HG02973 (cell line): ENCODE data around the gene LYPD1.
"Not testable (repeated sequence)": the region's sequence is repeated elsewhere in the genome, so short reads cannot be mapped to it uniquely, and the experiment has no call there.

ENCODE experiments used
- ATAC-seq: cut with Tn5 transposase; IDR thresholded peaks from one replicate; pipeline ENCODE4 v1.9.1; 2021; ENCODE audit warnings: moderate library complexity; ENCODE audit not compliant: unreplicated experiment

The LYPD1 gene, protein sequence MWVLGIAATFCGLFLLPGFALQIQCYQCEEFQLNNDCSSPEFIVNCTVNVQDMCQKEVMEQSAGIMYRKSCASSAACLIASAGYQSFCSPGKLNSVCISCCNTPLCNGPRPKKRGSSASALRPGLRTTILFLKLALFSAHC

DNA sequence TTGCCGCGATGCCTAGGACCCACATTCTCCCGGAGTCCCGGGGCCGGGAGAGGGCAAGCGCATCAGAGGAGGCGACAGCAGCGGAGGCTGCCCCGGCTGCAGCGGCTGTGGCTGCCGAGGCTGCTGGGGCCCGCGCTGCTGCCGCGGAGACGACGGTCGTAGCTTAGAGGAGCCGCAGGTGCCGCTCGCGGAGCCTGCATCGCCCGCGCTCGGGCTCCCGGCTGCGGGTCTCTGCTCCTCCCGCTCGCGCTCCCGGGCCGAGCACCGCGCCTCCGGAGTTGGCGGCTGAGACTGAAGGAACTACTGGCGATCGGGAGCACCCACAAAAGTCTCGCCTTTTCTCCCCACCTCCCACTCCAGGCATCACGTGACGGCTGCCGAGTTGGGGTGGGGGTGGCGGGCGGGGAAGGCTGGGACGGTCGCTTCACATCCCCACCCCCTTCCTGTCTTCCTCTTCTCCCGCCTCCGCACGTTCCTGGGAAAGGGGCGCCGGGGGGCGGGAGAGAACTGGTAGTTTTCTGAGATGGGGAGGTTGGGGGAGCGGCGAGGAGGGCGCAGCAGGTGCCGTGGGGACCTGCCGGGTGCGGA, at the start of gene LYPD1:
TSS of gene LYPD1 (minus strand) at position 298 of the 588 bp plus-strand sequence. CDS start at position 25, 273 bp downstream.
- ATAC-seq: no peak

DNA sequence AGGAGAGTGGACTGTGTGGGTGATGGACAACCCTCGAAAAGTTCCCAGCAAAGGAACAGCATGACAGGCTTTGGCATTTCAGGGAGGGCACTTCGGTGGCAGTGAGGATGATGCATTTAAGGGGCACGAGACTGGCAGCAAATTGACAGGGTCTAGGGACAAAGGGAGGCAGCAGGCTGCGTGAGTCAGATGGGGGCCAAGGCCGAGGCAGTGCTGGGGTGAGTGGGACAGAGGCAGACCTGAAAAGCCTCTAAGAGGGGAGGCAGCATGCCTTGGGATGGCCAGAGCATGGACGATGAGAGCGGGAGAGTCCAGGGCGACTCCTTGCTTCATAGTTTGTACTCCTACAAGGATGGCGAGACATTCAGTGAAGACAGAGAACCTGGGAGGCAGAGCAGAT, 49.5 kb upstream of the LYPD1 start:
- ATAC-seq: no peak

DNA sequence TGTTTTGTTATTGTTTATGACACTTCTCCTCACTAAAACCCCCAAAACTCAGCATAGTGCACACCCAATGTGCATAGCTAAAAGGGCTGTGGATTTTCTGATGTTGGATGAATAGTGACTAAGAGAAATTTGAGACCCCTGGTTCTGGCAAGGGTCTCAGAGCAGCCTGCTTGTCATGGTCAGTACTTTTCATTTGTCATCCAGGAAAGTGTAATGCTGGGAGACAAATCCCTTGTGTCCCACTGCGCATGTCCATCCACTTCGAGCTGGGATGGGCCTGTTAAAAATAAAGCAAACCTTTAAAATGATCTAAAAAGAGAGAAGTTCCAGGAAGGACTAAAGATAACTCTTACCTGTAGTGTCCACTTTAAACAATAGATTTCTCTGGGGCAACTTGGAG, 46.9 kb upstream of the LYPD1 start:
- ATAC-seq: no peak

DNA sequence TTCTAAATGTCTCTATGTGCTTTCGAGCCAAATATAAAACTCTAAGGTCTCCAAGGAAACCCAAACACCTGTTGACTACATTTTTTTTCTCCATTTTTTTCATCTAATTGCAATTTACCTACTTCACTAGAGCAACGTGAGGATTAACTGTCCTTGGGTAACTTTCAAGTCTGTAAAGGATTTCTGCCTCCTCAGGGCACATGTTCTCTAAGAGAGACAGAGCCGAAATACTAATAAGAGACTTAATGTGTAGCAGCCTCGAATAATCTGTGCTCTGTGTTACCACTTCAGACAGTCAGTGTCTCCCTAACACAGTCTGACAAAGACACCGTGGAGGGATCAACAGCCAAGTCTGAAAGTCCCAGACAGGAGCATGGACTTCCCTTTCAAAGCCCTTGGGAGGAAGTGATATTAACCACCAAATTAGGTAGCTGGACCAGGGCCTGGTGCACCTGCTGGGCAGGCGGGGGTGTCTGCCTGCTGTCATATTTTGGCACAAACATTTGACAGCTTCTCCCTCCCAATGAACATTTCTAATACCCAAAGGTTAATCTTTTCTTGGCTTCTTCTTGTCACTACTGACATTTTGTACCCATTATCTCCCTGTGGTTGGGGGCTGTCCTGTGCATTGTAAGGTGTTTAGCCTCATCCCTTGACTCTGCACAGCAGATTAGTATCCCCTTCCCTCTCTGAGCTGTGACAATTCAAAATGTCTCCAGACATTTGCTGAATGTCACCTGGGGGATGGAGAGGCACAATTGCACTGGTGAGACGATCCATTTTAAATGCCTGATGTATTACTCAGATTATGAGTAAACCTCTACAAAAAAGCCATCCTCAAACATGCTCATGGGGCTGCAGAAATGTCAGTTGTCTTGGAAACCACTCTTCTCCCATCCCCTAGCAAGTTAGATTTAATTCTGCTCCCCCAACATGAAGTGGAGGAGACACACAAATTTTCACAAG, 45.7 kb upstream of the LYPD1 start:
- peak; percentile 62 for ATAC-seq

DNA sequence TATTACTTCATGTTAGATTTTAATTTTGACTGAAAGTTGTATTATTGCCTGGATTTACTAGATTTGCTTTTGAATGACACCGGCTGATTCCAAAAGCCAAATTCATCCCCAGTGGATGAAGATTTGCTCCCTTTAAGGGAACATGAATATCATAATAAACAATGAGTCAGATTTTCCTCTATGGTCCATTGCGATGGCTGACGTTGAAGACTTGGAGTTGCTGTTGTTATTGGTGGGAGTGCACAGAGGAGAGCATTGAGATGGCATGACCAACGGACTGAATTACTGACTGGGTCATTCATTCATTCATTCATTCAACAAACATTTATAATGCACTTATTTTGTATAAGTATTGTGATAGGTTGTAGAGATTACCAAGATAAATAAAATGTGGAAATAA, 33.4 kb upstream of the LYPD1 start:
- no peak for ATAC-seq

DNA sequence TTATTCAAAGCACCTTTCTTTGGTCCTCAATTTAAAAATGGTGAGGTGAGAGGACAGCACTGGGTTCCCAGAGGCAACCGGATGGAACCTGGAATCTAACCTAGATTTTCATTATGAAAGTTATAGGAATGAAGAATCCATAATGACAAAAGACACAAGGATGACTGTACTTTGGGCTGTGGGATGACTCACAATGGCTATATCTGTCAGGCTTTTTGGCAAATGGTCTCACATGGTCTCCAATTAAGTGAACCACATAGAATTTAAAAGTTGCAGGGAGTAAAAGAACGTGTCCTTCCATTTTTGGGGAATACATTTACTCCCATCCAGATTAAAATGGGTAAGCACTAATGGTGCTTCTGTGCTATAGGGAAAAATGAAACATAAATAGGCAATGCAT, 31.8 kb upstream of the LYPD1 start:
- ATAC-seq: no peak

DNA sequence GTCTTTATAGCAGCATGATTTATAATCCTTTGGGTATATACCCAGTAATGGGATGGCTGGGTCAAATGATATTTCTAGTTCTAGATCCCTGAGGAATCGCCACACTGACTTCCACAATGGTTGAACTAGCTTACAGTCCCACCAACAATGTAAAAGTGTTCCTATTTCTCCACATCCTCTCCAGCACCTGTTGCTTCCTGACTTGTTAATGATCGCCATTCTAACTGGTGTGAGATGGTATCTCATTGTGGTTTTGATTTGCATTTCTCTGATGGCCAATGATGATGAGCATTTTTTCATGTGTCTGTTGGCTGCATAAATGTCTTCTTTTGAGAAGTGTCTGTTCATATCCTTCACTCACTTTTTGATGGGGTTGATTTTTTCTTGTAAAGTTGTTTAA, 29.8 kb upstream of the LYPD1 start:
- not testable (repeated sequence) for ATAC-seq

DNA sequence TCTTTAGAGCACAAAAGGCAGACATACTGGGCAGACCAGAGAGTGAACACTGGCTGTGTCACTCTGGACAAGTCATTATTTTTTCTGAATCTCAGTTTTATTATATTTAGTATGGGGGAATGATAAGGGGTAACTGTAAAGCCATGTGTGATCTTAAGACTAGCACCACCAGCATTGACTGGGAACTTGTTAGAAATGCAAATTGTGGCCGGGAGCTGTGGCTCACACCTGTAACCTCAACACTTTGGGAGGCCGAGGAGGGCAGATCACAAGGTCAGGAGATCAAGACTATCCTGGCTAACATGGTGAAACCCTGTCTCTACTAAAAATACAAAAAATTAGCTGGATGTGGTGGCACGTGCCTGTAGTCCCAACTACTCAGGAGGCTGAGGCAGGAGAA, 28.3 kb upstream of the LYPD1 start:
- ATAC-seq: not testable (repeated sequence)

DNA sequence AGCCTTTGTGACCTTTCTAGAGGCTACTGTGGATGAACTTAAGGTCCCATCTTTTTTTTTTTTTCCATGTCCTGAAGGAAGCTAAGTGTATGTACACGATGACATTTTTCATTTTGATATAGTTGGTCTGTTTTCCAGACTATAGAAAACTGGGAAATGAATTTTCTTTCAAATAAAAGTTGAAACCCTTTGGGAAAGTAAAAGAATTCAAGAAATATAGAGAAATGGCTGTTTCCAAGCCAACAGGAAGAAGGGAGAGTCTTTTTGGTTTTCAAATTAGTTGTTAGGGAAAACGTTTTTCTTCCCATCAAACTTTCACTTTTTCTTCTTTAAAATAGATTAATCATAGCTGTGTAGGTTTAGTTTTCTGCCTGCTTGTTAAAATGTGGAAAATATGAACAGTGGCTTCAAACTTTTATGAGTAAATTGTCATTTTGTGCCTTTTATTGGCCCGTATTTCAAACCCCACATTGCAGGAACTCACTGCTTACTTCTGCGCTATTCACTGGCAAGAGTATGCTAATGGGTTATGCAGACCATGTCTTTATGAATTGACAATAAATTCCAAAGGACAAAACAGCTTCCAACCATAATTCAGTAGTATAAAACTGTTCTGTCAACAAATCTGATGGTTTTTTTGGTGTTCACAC, 27.7 kb upstream of the LYPD1 start:
- no peak for ATAC-seq

DNA sequence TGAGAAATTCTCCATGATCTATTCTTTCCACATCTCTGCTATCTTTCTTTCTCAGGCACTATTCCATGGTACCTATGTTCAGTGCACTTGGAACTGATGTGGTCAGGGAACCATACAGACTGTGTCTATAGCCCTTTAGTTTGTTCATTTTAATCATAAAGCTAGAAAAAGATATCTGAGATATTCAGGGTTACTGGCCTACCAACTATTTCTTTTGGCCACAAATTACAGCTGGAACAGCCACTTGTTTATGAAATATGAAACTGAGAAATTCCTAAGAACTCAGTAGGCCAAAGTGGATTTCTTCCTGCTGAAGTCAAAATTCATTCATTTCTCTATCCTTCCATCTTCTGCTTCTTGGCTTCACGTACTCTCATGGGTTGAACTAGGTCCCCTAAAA, 22.8 kb upstream of the LYPD1 start:
- ATAC-seq: no peak

DNA sequence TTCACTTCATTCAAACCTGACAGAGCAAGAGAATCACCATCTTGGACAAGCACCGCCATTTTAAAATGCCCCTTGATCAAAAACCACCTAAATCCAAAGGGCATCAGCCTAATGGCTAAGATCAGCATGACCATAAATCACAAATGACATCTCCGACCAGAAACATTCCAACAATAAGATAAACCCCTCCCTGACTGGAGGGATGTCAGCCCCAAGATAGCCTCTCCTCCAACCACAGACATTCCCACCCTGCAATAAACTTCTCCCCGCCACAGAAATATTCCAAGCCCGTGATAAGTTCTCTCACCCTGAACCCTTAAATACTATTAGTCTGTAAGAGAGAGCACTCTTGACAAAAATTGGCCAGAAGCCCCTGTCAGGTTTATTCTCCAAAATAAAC, 21.6 kb upstream of the LYPD1 start:
- no peak for ATAC-seq

DNA sequence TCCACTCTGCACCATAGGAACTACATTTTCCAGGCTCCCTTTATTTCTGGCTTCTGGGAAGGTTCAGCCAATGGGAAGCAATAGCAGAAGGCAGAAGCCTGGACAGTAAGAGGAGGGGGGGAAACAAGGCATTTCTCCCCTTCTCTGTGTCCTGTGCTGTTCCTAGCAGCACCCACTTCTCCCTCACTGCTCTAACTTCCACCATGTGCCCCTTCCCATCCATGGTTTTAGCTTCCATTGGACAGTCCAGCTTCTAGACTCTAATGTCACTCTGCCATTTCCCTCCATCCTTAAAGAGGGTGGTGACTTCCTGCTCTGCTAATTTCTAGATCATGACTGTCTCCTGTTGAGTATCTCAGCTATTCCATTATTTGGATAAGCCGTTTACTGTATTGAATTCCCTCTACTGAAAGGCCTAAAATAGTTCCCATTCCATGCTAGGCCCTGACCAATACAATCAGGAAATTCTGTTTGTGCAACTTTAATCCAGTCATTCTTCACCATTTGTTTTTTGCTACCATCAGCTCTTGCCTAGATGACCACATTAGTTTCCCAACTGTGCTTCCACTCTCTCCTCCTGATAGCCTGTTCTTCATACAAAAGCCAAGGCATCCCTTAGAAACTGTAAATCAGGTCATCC, 20.8 kb upstream of the LYPD1 start:
- ATAC-seq: no peak

DNA sequence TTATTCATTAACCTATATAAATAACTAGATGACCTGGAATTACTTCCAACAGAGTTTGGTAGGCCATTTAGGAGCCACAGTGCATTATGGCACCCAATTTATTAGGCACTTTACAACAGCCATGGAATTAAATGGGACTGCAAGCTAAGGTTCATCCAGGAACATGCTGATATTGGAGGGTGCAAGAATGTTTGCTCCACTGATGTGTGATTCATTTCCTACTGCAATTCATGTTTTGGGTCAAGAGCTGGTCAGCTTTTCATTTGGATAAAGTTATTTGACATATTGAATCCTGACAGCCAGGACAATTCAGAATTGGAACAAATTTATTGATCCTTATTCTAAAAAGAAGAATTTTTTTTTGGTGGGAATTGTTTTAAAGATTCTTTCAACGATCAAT, 11.8 kb upstream of the LYPD1 start:
- no peak for ATAC-seq

DNA sequence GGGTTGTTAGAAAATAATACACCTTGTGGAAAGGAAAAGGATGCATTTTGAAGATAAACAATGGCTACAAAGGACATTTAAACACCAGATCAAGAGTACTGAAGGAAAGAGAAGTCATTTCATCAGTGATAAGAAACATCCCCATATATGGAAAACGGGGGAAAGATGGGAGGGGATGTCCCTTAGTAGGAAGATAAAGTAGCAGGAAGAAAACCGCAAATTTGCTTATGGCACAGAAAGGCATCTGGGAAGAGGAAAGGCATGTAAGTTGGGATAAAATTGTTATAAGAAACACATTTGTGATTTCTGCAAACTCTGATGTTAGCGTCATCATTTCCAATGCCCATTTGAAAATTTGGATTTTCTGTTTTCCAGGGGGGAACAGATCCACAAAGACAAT, 10.5 kb upstream of the LYPD1 start:
- no peak for ATAC-seq

DNA sequence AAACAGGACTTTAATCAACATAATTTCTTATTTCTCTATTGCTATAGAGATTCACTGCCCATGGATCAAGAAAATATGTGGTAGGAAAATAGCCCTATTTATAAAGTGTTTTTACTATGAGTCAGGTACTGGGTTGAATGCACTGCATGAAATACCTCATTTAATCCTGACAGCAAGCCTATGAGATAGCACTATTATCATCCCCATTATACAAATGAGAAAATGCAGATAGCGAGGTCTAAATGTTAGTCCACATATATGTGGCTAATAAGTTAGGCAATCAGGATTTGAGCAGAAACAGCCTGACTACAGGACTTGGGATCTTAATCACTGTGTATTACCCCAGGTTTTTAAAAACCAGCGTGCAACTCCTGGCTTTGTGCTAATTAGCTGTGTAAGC, 8.5 kb upstream of the LYPD1 start:
- ATAC-seq: no peak

DNA sequence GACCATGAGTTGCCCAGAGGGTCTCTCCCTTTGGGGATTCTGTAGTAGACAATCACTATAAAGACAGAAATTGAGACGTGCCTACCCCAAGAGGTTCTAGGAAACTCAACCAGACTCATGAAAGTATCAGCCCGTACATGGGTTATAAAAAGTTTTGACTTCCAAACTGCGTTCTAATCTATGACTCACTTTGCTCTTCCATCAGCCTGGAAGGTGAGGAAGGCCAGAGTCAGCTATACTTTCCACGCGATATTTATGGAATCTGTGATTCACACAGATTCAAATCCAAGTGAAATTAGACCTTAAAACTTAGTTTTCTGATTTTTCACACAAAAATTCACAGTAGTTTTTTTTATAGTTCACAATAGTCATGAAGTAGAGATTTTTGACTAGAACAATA, 7.7 kb upstream of the LYPD1 start:
- ATAC-seq: no peak

DNA sequence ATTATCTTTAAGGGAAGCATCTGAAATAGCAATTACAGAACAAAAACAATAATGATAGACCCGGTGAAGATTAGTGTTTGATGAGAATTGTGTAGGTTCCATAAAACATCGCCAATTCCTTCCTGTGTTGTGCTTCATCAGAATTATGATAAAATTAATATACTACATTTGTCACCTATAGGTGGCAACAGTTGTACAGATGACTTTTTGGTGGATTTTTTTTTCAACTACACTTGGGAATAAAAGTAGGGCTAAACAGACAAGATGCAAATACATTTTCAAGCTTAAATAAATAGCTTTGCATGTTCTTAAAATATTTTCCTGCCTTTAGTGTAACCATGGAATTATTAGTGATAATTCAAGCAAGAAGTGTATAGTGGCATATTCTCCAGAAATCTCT, 7.0 kb upstream of the LYPD1 start:
- ATAC-seq: no peak

DNA sequence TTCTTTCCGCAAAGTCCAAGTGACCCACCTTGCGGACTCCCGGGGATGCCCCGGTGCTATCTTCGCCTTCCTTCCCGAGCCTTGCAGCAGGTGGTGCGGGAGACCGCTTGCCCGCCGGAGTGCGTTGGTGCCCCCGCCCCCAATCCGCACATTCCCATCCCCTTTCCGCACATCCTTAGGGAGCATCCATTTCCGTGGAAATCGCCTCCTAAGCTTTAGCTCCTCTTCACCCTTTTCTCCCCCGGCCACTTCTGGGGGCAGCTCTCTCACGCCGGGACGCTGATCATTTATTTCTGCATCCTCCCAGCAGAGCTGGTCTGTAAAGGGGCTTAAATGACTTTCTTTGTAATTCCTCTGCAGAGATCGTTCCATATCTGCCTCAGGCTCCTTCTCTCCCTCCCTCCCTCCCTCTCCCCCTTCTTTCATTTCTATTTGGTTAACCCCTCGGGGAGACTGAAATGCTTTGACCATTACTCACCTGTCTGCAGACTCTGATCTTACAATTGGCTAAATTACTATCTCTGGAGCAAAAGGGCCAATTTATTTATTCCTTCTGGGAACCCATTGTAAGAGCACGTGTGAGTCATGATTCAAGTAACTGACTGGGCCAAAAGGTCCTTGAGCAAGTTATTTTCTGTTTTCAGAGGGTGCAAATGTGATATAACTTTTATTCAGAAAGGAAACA, 1.3 kb upstream of the LYPD1 start:
- ATAC-seq: no peak

DNA sequence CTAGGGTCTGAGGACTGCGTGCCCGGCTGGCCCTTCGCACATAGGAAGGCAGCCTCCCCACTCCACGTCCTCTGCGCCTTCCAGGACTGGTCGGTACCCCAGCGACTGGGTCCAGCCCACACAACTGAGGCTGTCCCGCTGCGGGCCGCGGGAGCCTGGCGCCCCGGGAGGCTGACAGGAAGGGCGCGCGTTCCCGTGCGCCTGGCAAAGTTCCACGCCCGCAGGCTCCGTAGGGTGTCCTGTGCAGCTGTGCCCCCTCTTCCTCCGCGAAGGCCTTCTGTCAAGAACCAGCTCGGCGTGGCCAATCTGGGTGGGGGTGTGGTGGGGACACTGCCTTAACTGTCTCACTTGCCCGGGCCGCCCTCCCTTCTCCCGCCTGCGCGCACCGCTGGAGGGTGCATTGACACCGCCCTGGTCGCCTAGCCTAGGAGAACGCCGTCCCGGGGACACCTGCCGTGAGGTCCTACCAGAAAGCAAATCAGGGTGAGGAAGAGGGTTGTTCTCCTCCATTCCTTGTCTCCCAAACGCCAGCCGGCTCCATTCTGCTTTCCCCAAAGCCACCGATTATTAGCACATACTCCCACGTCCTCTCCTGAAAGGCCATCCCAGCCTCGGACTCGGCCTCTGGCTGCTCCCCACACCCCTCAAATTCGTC, 618 bp upstream of the LYPD1 start:
- no peak for ATAC-seq
